ENCODE results near the gene PLXNA4. TPM values are rescaled to one million over a fixed set of nuclear protein-coding genes. Genes with fewer than 3 reads are reported as not detected.

PLXNA4 gene
- total RNA-seq, 1 experiment from 2014 or later: 0.11 TPM

DNA sequence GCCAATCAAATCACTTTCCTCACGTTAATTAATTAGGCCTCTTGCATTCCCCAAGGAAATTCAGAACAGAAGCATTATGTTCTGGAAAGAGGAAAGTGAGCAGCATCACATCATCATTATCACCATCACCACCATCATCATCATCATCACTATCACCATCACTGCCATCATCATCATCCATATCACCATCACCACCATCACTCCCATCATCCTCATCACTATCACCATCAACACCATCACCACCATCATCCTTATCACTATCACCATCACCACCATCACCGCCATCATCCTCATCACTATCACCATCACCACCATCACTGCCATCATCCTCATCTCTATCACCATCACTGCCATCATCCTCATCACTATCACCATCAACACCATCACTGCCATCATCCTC is 31.4 kb upstream of the PLXNA4 start:
- BruUV-seq (replicated peaks): no TSS peak
- intact Hi-C loops (cut with micrococcal nuclease; ENCODE audit: unreplicated experiment): no loop called here
- H3K27me3 ChIP-seq (replicated peaks; ENCODE audit: insufficient read depth, low read depth, low read length, poor library complexity): peaks cover 18% of the 10 kb centered on the region
- H3K9me3 ChIP-seq (ENCODE audit: low read depth, low read length, poor library complexity, severe bottlenecking): no peaks in the 10 kb centered on the region
- no peaks in the 10 kb centered on the region for H3K36me3 ChIP-seq (ENCODE audit: insufficient read depth, low read length, poor library complexity, severe bottlenecking)
- TF ChIP-seq, protein P1, sequence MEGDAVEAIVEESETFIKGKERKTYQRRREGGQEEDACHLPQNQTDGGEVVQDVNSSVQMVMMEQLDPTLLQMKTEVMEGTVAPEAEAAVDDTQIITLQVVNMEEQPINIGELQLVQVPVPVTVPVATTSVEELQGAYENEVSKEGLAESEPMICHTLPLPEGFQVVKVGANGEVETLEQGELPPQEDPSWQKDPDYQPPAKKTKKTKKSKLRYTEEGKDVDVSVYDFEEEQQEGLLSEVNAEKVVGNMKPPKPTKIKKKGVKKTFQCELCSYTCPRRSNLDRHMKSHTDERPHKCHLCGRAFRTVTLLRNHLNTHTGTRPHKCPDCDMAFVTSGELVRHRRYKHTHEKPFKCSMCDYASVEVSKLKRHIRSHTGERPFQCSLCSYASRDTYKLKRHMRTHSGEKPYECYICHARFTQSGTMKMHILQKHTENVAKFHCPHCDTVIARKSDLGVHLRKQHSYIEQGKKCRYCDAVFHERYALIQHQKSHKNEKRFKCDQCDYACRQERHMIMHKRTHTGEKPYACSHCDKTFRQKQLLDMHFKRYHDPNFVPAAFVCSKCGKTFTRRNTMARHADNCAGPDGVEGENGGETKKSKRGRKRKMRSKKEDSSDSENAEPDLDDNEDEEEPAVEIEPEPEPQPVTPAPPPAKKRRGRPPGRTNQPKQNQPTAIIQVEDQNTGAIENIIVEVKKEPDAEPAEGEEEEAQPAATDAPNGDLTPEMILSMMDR (conservative IDR thresholded peaks at IDR 0.05; ENCODE audit: low read depth, low read length): no peak
- no peak for TF ChIP-seq EZH2 (IDR thresholded peaks at IDR 0.05; ENCODE audit: borderline replicate concordance, low read depth, low read length, poor library complexity, severe bottlenecking)
- ChIA-PET POLR2A (ENCODE audit: low non-redundant PET) (no interaction called here), CTCF (no interaction called here)
- DNase-seq (ENCODE audit: low spot score): no peak
- H3K27ac ChIP-seq (ENCODE audit: low read depth, low read length, poor library complexity, severe bottlenecking): no peak overlapping the region
- H3K4me3 ChIP-seq (ENCODE audit: low read depth, low read length, poor library complexity, severe bottlenecking): no peak overlapping the region
- H3K4me1 ChIP-seq (ENCODE audit: insufficient read depth, low read length, poor library complexity, severe bottlenecking): no peaks in the 10 kb centered on the region

DNA sequence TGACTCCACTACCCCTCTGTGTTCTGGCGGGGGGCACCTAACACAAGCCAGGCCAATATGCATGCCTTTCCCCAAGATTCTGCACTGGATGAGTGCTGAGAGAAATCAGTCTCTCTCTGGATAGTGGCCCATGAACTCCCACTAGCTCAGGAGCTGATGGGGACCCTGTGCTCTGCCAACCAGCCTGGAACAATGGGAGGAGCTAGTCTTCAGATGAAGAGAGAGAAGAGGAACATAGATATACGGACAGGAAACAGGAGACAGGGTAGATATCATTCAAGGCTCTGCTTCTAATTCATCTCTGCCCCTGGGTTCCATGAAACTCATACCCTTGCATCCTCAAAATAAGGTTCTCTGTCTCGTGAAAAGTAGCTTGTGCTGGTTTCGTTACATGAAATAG is 27.9 kb upstream of the PLXNA4 start:
- TF ChIP-seq EZH2 (IDR thresholded peaks at IDR 0.05; ENCODE audit: borderline replicate concordance, low read depth, low read length, poor library complexity, severe bottlenecking): no peak
- TF ChIP-seq, protein P1 (conservative IDR thresholded peaks at IDR 0.05; ENCODE audit: low read depth, low read length): no peak
- POLR2A ChIA-PET (ENCODE audit: low non-redundant PET): no interaction called here

DNA sequence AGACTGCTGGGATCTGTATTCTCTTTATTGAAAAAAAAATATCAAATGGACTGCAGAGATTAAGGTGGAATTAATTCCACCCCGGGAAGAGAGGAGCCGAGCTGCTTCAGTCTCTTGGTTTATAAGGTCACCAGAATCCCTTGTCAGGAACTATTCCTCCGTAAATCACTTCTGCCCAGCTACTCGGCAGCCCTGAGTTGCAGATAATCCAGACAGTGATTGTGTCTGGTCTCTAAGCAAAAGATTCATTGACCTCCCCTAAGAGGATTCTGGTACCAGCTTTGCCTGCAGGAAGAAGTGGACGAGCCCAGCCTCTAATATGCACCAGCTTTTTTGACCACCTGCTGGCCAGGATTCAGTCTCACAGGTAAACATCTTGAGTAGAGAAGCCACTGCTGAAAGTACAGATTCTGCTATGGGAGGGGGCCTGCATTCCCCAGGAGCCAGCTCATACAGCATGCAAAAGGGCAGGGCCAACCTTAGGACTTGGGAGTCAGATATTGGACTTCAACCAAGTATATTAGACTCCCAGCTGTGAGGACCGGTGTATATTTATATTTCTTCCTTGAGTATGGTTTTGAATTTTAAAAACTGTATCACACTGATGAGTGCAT is 27.1 kb upstream of the PLXNA4 start:
- DNase-seq (ENCODE audit: low spot score): no peak
- POLR2A ChIA-PET (ENCODE audit: low non-redundant PET): no interaction called here
- CTCF ChIA-PET: no interaction called here

More for the DNA sequence above, 27.9 kb upstream of the PLXNA4 start:
- Histone ChIP-seq H3K9me3 (ENCODE audit: low read depth, low read length, poor library complexity, severe bottlenecking) (no peaks in the 10 kb centered on the region), H3K27me3 (replicated peaks; ENCODE audit: insufficient read depth, low read depth, low read length, poor library complexity) (peaks cover 33% of the 10 kb centered on the region), H3K36me3 (ENCODE audit: insufficient read depth, low read length, poor library complexity, severe bottlenecking) (no peaks in the 10 kb centered on the region), H3K27ac (ENCODE audit: low read depth, low read length, poor library complexity, severe bottlenecking) (no peak overlapping the region), H3K4me3 (ENCODE audit: low read depth, low read length, poor library complexity, severe bottlenecking) (no peak overlapping the region), H3K4me1 (ENCODE audit: insufficient read depth, low read length, poor library complexity, severe bottlenecking) (no peaks in the 10 kb centered on the region)
- no TSS peak for BruUV-seq (replicated peaks)
- intact Hi-C loops (cut with micrococcal nuclease; ENCODE audit: unreplicated experiment): no loop called here
- CTCF ChIA-PET: no interaction called here
- no peak for DNase-seq (ENCODE audit: low spot score)

More for the DNA sequence above, 27.1 kb upstream of the PLXNA4 start:
- no peak overlapping the region for H3K4me3 ChIP-seq (ENCODE audit: low read depth, low read length, poor library complexity, severe bottlenecking)
- TF ChIP-seq, protein P1 (conservative IDR thresholded peaks at IDR 0.05; ENCODE audit: low read depth, low read length): no peak
- TF ChIP-seq EZH2 (IDR thresholded peaks at IDR 0.05; ENCODE audit: borderline replicate concordance, low read depth, low read length, poor library complexity, severe bottlenecking): no peak
- H3K36me3 ChIP-seq (ENCODE audit: insufficient read depth, low read length, poor library complexity, severe bottlenecking): no peaks in the 10 kb centered on the region
- H3K4me1 ChIP-seq (ENCODE audit: insufficient read depth, low read length, poor library complexity, severe bottlenecking): no peaks in the 10 kb centered on the region
- no peak overlapping the region for H3K27ac ChIP-seq (ENCODE audit: low read depth, low read length, poor library complexity, severe bottlenecking)
- intact Hi-C loops (cut with micrococcal nuclease; ENCODE audit: unreplicated experiment): no loop called here
- H3K27me3 ChIP-seq (replicated peaks; ENCODE audit: insufficient read depth, low read depth, low read length, poor library complexity): peaks cover 37% of the 10 kb centered on the region
- H3K9me3 ChIP-seq (ENCODE audit: low read depth, low read length, poor library complexity, severe bottlenecking): no peaks in the 10 kb centered on the region
- BruUV-seq (replicated peaks): no TSS peak

Measured in A673 (cell line).